Upper lobe of left lung (tissue), 4 donors: ENCODE data around the gene RACK1.

ENCODE experiments used
- EP300 ChIP-seq, 4 donors: sonication (generic); formaldehyde crosslinking; IDR thresholded peaks; one replicate each; pipeline ENCODE4 v1.5.1; 2017; ENCODE audit warnings: antibody characterized with exemption in 4 of 4, control low read depth in 2 of 4
- POLR2A ChIP-seq, 4 donors: fragments of 450-650 bp; IDR thresholded peaks; one replicate each; pipeline ENCODE4 v1.5.1; 2016 to 2017; ENCODE audit warnings: antibody characterized with exemption in 4 of 4, mild to moderate bottlenecking in 2 of 4
- POLR2AphosphoS5 ChIP-seq, 2 donors: sonication (generic); formaldehyde crosslinking; IDR thresholded peaks; one replicate each; pipeline ENCODE4 v1.5.1; 2017; ENCODE audit warnings: antibody characterized with exemption in 2 of 2
- TF ChIP-seq, protein P1 (sequence below), 6 experiments: fragments of 450-650 bp in 4 of 6; fragments of 200-600 bp in 2 of 6; sonication (generic) in 2 of 6; IDR thresholded peaks; one replicate each; pipeline ENCODE4 v1.5.1; 2016 to 2019; ENCODE audit warnings: antibody characterized with exemption in 6 of 6

DNA sequence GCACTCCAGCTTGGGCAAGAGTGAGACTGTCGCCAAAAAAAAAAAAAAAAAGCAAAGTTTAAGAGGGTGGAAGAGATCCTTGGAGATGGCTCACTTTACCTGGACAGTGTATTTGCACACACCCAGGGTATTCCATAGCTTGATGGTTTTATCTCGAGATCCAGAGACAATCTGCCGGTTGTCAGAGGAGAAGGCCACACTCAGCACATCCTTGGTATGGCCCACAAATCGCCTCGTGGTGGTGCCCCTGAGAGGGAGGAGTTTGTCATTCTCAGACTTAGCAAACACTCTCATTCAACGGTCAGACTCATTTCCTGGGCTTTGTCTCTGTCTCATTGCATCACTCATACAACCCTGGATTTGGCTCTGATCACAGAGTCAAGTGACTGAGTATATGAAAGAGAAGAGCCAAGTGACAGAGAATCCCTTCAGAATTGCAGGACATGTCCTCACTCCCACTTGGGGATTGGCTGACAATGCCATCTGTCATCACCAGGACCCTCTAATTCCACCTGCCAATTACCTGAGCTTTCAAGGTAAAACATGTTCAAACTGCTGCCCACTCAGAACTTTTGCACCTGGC lies 2.2 kb downstream of the RACK1 start:
- TF ChIP-seq POLR2AphosphoS5 (IDR thresholded peaks at IDR 0.05) (no peak), POLR2A (IDR thresholded peaks at IDR 0.05) (no peak), EP300 (IDR thresholded peaks at IDR 0.05) (no peak)
- TF ChIP-seq, protein P1, sequence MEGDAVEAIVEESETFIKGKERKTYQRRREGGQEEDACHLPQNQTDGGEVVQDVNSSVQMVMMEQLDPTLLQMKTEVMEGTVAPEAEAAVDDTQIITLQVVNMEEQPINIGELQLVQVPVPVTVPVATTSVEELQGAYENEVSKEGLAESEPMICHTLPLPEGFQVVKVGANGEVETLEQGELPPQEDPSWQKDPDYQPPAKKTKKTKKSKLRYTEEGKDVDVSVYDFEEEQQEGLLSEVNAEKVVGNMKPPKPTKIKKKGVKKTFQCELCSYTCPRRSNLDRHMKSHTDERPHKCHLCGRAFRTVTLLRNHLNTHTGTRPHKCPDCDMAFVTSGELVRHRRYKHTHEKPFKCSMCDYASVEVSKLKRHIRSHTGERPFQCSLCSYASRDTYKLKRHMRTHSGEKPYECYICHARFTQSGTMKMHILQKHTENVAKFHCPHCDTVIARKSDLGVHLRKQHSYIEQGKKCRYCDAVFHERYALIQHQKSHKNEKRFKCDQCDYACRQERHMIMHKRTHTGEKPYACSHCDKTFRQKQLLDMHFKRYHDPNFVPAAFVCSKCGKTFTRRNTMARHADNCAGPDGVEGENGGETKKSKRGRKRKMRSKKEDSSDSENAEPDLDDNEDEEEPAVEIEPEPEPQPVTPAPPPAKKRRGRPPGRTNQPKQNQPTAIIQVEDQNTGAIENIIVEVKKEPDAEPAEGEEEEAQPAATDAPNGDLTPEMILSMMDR (IDR thresholded peaks at IDR 0.05): no peak
